NCI-H187 treated with DMSO at 0.1 percent for 48 hours (cell line): ENCODE data around the gene NAA38.
A peak's percentile ranks its signal among the peaks of the same experiment; 100 is the strongest.

Source experiments
- DNase-seq: peaks from one replicate; lab custom pipeline; 2025; lab: John Stamatoyannopoulos, UW

NAA38 gene

GRCh38 chr17:7841396-7841914, 15.9 kb downstream of the NAA38 start:
- no peak for DNase-seq

DNA sequence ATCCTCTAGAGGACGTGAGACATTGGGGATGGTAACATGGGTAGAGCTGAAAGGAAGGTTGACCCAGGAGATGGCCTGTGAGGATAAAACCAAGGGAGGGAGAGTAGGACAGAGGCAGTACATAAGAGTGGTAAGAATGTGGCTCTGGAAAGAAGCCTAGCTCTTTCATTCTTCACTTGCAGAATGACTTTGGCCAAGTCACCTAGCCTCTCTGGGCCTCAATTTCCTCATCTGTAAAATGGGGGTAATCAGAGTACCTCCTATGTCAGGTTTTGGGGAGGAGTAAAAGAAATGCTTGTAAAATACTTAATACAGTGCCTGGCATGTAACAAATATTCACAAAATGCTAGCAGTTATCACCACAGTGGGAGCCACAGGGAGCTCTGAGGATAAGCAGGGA, 16.5 kb downstream of the NAA38 start:
- no peak for DNase-seq

GRCh38 chr17:7840441-7840840, 16.9 kb downstream of the NAA38 start:
- no peak for DNase-seq

DNA sequence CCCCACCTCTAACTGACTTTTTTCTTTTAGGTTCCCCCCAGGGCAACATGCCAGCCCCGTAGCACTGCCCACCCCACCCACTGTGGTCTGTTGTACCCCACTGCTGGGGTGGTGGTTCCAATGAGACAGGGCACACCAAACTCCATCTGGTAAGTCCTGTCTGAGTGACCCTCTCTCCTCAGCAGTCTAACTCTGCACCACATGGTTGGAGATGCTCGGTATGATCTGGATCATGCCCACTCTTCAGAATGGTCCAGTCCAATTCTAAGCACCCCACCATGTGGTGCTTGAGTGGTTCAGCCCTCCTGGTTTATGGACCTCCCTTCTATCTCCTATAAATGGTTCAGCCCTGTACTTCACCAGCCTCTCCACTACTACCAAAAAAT, 17.5 kb downstream of the NAA38 start:
- DNase-seq = no peak

GRCh38 chr17:7839190-7839875, 18.0 kb downstream of the NAA38 start:
- DNase-seq = no peak

DNA sequence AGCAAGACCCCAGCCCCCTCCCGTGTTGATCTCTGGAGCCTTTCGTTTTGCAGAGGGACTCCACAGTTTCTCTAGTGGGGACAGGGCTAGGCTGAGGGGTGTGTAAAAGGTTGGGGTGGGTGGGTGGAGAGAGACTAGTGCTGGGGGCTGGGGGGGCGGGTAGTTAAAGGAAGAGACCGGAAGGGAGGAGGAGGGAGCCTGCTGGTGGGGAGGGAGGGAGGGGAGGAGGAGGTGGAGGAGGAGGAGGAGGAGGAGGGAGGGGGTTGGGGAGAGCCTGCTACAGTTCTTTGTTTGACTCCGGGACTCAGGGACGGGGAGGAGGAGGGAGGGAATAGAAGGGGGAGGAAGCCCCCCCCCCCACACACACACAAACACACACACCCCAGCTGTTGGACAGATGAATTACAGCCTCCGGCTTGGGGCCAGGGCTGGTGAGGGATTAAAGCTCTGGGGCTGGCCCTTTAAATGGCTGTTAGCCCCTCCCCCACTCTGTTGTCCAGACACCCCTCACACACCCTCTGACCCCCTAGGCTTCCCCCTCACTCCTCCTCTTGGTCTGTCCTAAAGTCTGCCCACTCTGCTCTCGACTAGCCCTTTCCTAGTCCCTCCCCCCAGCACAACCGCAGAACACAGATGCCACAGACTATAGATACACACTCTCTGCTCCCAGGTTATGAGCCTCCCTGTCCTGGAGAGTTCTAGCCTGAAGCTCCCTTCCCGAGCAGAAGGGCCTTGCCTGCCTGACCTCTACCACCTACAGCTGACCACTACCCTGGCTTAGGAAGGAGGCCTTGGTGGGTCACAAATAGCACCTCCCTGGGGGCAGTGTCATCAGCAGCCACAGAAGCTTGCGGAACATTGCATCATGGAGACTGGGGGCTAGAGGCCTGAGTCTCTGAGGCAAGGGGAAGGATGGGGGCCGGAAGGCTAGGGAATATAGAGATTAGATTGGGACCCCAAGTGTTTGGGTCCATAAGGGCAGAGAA, 19.0 kb downstream of the NAA38 start:
- no peak for DNase-seq

DNA sequence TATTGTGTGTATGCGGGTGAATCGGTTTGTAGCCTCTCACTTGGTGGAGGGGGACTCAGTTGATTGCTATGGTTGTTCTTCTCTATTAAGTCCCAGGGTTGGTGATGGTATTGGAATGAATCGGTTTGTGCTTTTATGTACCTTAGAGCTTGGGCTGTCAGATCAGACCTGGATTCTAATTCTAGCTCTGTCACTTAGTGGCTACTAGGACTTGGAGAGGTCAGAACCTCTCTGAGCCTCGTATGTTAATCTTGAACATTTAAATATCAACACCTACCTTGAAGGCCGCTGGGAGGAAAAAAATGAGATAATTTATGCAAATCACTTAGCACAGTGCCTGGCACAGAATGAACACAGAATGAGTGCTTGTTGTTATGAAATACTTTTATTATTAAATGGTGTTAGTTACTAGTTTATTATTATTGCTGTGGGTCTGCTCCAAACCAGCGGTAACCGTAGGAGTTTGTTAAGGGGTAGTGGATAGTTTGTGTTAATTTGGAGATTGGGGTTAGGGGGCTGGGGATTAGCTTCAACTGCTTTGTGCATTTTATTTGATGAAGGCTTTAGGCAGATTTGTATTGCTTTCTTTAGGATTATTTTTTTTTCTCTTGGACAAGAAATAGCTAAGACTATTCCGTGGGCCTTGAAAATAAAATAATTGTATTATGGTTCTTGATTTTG, 19.8 kb downstream of the NAA38 start:
- DNase-seq = no peak

DNA sequence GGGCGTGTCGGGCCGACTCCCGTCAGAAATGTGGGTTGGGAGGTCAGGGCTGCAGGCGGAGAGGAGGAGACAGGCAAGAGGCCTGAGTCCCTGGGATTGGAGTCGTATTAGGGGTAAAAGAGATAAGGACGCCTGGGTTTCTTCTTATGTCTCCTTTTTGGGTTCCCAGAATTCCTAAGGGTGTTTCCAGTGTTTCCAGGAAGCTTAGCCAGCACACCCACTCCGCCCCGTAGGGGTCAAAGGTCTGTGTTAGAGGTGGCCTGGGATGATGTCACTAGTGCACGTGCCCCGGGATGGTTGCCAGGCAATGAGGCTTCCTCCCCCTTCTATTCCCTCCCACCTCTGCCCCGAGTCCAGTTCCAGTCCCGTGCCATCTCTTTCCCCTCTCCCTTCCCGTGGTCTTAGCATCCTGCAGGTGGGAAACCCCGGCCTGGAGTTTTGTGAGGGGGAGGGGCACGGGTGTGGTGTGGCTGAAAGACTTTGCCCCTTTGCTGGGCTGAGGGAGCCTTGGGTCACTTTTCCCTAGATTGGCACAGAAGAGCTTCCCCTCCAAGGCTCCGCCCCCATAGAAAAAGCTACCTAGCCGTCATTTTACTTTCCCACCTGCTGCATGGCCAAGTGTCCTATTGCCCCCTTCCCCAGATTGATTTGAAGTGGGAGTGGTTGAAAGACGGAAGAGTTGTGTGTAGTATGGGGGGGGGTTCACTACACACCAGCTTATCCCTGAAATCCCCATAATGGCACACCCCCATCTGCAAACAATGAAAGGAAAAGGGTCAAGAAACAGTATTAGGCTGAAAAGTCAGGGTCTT, 20.6 kb downstream of the NAA38 start:
- peak; percentile 75 for DNase-seq

DNA sequence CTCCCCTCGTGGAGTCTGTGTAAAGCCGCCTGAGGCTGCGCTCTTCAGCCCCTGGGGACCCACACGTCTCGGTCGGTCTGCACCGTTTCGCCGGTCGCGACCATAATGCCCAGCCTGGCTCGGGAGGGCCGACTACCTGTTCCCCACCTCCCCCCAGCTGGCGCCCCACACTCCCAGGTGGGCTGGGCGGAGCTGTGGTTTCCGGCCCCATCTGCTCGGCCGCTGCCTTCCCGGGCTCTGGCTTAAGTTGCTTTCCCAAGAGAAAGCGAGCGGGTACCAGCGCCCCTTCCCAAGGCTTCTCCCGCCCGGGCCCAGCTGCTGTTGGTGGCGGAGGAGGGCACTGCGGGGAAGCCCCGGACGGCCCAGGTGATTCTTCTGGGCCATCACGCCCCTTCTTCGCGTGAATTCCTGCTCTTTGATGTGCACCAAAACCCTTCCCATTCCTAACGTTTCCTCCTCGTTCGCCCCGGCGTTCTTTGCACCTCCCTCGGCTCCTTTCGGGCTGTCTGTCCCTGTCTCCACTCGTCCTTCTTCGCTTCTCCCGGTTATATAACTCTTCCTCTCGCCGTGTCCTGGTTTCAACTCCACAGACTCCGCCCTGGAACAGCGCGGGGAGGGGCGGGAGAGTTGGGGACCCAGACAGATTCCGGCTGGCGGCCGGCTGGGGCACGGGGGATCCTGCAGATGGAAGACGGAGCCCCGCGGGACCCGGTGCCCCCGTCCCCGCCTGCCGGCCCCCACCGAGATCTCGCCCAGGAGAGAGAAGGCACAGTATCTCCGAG, 21.4 kb downstream of the NAA38 start:
- DNase-seq = no peak

GRCh38 chr17:7834957-7835813, 22.2 kb downstream of the NAA38 start:
- DNase-seq = peak; percentile 72

DNA sequence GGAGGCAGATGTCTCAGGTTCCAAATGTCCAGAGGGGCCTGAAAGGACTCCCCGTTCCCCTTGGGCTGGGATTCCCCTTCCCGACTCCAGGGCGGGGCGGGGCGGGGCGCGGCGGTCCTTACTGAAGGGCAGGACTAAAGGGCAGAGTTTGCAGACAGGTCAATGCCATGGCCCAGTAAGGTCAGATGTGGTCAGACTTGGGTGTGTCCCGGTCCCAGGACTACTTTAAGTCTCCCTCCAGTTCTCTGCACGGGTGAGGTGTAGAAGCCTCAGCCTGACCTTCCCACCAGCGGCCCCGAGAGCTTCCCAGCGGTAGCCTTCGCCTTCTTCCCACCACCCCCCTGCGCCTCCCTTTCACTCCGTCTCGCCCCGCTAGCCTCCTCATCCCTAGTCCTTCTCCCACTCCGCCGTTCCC, 22.8 kb downstream of the NAA38 start:
- DNase-seq = no peak

DNA sequence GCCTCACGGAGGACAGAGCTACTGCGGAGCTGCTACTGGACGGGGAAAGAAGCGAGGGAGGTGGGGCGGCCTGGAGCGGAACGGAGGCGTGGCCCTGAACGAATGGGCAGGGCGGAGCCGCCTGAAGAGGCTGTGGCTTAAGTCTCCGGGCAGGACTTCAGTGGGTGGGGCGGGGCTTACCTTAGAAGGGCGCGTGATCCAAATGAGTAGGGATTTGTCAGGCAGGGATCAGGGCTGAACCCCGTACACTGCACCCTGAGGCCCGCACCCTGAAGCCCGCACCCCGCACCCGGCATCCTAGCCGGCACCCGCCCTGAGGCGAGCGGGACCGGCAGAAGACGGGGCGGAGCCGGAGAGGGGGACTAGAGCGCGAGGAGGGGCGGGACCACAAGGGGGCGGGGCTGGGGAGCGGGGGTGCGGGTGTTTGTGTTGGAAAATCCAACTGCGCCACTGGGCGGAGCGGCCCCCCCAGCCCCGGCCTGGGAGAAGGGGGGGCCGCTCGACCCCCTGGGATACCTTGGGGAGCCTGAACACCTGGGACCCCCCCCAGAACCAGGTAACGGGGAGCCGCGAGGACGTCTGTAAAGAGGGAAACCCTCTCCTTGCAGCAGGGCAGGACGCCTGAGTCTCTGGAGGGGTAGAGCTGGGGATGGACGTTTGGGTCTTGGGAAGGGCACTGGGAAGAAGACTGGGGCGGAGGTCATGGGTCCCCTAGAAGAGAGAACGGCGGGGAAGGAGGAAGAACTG, 23.4 kb downstream of the NAA38 start, which contains the start of gene KDM6B:
Gene KDM6B (plus strand): TSS at position 423 of the 747 bp plus-strand sequence. CDS start 11,338 bp downstream, outside the sequence.
- DNase-seq = no peak

DNA sequence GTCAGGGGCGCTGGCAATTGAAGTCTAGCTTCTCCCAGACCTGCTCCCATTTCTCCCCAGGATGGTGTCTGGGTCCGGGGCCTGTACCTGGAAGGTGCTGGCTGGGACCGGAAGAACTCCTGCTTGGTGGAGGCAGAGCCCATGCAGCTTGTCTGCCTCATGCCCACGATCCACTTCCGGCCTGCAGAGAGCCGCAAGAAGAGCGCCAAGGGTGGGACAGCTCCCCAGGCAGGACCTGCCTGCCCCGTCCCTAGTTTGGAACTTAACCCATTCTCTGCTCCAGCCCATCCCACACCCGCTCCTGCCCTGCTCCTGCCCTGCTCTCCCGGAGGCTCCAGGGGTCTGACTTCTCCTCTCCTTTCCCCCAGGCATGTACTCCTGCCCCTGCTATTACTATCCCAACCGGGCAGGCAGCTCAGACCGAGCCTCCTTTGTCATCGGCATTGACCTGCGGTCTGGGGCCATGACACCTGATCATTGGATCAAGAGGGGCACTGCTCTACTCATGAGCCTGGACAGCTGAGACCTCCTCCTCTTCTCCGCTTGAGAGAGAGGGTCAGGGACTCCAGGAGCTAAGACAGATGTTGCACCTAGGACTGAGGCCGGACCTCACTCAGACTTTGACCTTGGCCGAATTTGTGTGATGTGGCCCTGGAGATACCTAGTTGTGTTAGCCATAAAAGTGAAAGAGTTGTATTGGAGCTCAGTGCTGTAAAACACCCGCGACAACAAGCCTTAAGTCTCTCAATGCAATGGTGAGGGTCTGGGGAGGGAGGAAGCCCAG, 24.2 kb downstream of the NAA38 start:
- DNase-seq = no peak

DNA sequence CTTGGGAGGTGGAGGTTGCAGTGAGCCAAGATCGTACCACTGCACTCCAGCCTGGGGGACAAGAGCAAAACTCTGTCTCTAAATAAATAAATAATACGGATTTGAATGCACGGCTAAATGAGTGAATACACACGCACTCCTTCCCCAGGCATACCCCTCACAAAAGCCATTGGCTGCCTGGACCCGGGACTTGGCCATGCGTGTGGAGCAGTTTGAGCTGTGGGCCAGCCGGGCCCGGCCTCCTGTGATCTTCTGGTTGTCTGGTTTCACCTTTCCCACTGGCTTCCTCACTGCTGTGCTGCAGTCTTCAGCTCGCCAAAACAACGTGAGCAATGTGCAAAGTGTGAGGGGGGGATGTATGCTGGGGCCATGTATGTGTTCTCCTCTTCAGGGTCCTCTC, 24.9 kb downstream of the NAA38 start:
- DNase-seq = no peak

GRCh38 chr17:7831233-7831632, 26.1 kb downstream of the NAA38 start:
- no peak for DNase-seq

DNA sequence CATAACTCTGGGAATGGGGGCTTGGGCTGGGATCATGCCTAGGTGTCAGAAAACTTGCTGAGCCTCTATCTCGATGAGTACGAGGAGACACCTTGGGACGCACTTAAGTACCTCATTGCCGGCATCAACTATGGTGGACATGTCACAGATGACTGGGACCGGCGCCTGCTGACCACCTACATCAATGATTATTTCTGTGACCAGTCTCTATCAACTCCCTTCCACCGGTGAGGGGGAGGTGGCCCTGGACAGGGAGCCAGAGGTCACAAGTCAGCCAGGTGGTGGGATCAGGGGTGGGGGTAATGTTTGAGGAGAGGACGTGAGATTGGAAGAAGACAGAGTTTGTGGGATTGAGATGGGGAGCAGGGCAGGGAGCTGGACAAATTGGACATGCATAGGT, 26.7 kb downstream of the NAA38 start:
- DNase-seq = no peak

DNA sequence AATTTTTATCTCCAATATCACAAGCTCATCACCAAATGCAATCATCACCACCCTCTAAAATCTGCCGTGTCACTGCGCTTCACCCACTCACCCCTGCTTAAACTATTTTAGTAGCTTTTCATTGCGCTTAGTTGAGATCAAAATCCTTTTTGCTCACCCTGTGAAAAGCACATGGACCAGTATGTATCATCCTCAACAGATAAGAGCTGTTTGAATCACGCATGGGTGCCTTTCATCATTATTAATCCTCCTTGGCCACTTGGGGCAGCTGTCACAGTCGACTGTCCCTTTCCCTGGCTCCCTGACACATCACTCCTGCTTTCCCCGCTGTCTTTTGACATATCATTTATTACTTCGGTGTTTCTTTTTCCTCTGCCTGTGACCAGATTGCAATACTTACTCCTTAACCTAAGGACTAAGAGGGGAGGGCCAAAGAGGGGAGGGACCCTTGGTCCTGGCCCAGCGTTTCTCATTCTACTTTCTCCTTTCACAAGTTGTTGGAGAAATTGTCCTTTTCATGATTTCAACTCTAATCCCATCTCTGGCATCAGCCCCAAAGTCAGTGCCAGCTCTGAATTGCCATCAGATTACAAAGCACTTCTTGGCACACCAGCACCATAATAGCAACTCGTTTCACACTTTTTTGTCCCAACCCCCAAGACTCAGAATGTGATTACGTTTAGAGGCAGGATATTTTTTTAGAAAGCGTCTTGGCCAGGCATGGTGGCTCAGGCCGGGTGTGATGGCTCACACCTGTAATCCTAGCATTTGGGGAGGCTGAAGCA, 32.0 kb downstream of the NAA38 start:
- DNase-seq = no peak
